ENCODE results near the gene FREM2.

DNA sequence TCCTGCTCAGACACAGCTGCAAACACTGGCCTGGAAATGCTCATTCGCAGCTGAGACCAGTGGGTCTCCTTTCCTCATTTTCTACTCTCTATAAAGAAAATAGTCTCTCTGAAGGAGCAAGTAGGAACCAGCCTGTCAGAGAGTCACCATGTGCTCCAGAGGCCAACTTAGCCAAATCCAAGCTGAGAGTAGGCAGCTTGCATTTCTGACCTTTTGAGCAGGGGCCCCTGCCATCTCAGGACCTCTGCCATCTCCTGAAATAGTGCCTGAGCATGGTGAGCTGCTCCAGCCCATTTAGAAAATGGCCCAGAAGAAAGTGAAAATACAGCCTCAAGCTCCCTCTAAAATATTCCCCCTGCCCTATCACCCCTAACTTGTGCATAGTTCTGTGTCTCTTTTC, 208.2 kb downstream of the FREM2 start:
- TF ChIP-seq GATA2 (IDR thresholded peaks at IDR 0.05; ENCODE audit: insufficient read depth, insufficient read length, low read depth, low read length) (no peak), POLR2A (IDR thresholded peaks at IDR 0.05; ENCODE audit: low read depth, low read length) (no peak), POLR2AphosphoS5 (IDR thresholded peaks at IDR 0.05; ENCODE audit: insufficient read depth, low read depth, low read length) (no peak)
- TF ChIP-seq, protein P1, sequence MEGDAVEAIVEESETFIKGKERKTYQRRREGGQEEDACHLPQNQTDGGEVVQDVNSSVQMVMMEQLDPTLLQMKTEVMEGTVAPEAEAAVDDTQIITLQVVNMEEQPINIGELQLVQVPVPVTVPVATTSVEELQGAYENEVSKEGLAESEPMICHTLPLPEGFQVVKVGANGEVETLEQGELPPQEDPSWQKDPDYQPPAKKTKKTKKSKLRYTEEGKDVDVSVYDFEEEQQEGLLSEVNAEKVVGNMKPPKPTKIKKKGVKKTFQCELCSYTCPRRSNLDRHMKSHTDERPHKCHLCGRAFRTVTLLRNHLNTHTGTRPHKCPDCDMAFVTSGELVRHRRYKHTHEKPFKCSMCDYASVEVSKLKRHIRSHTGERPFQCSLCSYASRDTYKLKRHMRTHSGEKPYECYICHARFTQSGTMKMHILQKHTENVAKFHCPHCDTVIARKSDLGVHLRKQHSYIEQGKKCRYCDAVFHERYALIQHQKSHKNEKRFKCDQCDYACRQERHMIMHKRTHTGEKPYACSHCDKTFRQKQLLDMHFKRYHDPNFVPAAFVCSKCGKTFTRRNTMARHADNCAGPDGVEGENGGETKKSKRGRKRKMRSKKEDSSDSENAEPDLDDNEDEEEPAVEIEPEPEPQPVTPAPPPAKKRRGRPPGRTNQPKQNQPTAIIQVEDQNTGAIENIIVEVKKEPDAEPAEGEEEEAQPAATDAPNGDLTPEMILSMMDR (IDR thresholded peaks at IDR 0.05; ENCODE audit: extremely low read depth in 1 of 2, insufficient read depth in 1 of 2, low read depth in 1 of 2, low read length in 2 of 2): no peak
- TF ChIP-seq, protein P2, sequence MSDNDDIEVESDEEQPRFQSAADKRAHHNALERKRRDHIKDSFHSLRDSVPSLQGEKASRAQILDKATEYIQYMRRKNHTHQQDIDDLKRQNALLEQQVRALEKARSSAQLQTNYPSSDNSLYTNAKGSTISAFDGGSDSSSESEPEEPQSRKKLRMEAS (IDR thresholded peaks at IDR 0.05; ENCODE audit: insufficient read depth, insufficient read length): no peak

All from endothelial cell of umbilical vein (primary cell).